GM10847 (cell line): Measurements from ENCODE around the gene CACNA1B.

ENCODE experiments used
- POLR2A ChIP-seq: IDR thresholded peaks from 2 replicates; pipeline ENCODE4 v1.6.1; 2011; ENCODE audit not compliant: insufficient read length; ENCODE audit errors: extremely low read depth

The CACNA1B gene

DNA sequence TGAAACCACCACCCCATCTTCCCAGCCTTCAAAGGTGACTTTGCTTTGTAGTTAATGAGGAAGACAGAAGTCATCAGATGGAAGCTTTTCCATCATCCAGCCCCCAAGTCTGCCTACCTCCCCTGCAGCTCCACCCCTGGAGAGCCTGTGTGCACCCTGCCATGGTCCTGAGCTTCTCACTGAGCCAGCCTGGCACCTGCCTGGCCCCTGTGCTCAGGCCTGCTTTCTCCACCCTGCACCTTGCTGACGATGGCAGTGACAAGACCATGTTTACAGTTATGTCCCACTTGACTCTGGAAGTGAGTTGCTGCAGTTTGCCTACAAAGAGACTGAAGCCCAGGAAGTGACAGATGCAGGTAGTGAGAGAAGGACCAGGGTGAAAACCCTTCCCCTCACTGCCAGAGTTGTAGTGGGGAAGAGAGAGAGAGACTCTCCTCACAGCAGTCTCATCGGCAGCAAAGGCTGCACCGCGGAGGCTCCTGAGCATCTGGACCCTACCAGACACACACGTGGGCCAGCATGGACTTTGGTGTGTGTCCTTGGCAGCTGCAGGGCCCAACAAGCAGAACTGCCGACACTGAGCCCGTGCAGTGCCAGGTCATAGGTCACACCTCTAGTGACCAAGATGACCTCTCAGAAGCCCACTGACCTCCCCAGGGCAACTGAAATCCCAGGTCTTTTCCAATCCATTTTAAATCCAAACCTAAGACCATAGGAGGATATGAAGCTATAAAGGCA is 107.1 kb downstream of the CACNA1B start:
- TF ChIP-seq POLR2A = no peak

DNA sequence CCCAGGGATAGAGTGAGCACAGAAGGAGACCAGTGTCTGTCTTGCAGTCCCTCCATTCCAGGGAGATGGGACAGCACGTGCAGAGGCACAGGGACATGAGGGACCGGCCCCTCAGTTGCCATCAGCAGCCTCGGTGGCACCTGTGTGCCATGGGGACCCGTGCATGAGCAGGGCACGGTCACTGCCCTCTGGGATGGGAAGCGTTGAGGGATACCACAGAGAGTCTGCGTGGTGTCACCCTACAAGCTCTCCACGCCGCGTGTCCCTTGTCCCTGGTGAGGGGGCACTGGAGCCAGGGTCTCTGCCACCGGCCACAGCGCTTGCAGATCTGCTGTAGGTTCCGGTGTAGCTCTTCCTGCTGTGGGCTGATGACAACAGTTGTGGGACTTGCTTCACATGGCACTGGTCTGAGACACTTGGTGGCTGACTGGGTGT is 108.1 kb downstream of the CACNA1B start:
- TF ChIP-seq POLR2A = no peak

DNA sequence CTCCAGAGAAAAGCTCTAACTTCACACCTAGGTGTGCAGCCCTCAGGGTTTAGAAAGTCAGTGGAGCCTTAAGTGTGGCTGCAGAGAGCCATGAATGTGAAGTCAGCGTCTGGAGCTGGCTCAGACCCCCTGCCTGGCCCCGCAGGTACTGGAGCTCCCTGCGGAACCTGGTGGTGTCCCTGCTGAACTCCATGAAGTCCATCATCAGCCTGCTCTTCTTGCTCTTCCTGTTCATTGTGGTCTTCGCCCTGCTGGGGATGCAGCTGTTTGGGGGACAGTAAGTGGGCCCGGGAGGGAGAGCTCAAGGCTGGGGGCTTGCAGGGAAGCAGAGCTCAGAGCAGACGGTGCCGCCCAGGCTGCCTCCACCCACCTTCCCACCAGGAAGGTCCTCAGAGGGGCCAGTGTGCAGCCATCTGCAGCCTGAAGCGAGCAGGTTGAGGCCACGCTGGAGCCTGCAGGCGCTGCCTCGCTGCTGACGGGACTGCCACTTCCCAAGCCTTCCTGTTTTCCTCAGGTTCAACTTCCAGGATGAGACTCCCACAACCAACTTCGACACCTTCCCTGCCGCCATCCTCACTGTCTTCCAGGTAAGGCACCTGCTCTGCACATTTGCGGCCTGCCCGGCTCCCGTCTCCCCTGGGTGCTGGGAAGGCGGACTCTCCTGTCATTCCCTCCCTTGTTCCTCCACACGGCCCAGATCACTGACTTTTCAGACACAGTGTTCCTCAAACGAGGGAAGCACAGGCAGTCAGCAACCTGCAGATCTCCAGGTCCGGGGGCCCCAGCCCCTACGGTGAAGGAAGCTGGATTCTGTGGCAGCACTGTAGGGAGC is 108.9 kb downstream of the CACNA1B start:
- no peak for TF ChIP-seq POLR2A

DNA sequence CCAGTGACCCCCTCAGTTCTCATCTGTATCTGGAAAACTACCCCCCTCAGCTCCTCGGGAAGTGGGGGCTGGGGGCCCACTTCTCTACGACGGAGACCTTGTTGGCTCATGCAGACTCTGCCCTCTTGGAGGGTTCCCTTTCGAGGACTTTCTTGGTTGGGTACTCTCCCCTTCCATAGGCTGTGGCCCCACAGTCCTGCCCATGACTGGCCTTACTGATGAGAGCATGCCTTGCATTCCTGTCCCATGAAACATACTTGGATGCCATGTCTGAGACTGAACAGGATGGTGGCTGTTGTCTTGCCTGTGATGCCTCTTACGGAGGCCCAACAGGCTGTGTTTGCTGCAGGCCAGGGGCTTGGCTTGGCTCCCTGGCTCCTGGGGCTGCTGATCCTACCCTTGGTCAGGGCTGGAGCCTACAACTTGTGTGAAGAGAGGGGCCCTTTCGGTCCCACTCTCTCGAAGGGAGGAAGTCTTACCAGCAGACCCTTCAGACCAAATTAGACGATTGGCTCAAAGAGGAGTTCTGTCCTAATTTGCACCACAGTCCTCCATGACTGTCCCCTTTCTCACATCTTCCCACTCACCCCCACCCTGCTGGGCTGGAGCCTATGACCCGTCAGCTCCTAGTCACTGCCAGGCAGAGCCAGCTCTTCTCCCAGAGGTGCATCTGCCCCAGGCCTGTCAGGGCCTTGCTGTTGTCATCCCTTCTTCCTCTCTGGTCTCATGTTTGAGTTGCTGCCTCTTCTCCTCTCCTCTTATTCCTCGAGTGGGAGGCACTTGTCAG is 109.9 kb downstream of the CACNA1B start:
- TF ChIP-seq POLR2A = no peak

DNA sequence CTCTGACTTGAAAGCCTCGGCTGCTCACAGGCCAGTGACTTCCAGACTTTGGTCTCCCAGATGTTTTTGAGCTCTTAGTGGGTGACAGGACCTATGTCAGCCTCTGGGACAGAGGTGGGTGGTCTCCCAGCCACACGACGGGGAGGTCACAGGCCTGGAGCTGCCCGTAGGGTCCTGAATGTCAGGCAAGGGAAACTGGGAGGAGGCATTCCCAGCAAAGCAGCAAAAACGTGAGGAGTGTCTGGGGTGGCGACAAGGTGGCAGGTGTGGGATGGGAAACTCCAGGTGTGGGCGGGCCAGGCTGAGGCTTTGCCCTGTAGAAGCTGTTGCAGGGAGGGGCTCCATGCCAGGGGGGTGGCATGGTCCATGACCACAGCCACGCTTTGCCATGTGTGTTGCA is 110.5 kb downstream of the CACNA1B start:
- no peak for TF ChIP-seq POLR2A

DNA sequence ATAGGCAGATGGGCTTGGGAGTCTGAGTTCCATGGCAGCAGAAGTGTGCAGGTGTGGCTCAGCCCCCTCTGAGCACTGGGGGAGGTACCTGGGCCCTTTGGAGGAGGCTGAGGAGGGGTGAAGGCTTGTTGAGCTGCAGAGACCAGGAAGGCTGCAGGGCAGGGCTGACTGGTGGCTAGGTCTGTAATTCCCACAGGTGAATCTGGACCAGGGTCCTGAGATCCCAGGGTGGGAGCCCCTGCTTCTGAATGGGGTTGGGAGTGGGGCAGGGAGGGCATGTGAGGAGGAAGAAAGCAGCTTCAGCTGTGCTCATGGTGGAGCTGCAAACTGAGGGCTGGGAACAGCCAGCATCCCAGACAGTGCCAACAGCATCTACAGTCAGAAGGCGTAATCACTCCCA is 111.1 kb downstream of the CACNA1B start:
- no peak for TF ChIP-seq POLR2A

DNA sequence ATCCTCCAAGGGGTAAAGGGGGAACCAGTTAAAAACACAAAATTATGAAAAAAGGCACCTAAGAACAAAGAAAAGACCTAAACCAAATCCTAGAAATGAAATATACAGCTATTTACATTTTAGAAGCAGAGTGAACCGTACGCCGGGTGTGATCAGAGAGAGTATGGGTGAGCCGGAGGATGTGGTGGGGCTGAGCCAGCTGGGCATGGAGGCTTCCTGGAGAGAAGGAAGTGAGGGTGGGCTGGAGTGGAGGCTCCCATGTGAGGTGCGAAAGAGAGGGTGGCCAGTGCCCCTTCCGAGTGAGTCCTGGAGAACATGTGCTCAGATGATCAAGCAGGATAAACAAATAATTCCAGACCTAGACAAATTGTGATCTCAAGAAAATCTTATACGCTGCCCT is 111.6 kb downstream of the CACNA1B start:
- TF ChIP-seq POLR2A = no peak

DNA sequence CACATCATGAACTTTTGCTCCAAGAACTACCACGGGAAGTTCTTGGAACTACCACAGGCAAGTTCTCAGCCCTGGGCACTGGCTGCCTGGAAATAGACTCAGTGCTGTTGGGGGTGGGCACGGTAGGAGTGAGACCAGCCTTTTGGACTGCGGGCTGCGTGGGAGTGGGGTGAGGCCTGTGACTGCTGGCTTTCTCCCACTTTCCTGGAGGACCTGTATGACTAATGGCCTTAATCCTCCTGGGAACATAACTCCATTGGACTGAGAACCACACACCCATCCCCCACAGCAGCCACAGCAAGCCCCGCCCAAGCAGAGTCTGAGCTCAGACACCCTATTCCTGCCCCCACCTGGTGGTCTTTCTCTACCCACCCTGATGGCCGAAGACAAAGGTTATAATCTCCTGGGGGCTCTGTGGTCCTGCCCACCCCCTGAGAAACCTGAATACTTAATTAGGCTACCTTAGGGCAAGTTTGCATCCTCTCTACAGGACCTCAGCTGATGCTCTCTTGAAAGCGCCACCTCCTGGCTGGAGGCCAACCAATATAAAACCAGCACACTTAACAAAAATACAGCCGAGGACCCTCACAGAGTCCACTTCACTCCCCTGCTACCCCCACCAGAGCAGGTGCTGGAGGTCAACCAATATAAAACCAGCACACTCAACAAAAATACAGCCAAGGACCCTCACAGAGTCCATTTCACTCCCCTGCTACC is 112.6 kb downstream of the CACNA1B start:
- no peak for TF ChIP-seq POLR2A

DNA sequence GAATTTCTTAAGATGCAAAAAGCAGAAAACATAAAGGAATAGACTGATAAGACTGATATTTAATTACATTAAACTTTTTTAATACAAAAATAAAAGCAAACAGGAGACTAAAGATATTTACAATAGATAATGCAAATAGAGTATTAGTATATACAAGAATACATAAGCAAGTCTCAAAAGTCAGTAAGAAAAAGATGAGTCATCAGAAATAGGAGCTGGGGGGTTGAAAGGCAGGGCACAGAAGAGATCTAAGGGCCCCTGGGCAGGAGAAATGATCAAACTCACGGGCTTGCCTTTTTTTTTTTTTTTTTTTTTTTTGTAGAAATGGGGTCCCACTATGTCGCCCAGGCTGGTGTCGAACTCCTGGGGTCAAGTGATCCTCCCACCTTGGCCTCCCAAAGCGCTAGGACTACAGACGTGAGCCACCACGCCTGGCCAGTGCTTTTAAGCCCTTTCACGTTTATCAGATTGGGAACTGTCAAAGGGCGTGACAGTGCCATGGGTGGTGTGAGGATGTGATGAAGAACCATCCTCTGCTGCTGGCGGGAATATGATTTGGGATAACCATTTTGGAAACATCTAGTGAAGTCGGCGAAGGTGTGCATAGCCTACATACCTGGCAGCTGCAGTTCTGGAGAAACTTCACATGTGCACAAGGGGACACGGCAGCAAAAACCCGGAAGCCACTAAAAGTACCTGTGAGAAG is 126.1 kb downstream of the CACNA1B start:
- no peak for TF ChIP-seq POLR2A

DNA sequence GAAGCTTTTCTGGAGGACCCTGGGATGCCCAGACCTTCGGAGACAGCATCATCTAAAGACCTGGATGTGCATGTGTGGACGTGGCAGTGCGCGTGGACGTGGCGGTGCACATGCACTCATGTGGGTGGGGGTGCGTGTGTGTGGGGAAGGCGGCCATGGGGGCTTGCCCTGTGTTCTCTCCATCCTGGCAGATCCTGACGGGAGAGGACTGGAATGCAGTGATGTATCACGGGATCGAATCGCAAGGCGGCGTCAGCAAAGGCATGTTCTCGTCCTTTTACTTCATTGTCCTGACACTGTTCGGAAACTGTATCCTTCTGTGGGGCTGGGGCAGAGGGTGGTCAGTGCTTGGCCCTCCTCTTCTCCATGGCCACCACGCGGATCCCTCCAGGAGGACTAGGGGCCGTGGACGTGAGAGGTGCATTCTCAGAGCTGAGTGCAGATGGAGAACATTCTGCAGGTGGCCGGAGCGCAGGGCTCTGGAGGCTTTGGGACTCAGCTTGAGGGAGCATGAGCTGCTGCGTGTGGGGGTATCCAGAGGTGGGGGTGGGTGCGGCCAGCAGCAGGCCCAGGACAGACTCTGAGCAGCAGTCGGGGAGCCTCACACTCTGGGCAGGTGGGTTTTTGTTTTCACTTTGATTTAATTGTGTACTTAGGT is 129.1 kb downstream of the CACNA1B start:
- TF ChIP-seq POLR2A = no peak

DNA sequence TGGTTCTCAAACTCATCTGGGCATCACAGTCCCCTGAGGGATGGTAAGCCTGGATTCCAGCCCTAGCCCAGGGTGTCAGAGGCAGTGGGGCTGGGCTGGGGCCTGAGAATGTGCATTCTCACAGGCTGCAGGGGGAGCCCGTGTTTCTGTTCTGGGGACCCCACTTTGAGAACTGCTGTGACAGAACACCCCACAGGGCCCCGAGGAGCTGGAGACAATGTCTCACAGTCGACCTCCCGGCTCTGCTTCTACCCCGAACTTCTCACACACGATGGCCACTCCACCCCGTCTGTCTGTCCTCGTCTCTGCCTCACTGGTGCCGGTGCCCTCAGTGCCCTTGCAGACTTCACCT is 130.0 kb downstream of the CACNA1B start:
- TF ChIP-seq POLR2A = no peak

DNA sequence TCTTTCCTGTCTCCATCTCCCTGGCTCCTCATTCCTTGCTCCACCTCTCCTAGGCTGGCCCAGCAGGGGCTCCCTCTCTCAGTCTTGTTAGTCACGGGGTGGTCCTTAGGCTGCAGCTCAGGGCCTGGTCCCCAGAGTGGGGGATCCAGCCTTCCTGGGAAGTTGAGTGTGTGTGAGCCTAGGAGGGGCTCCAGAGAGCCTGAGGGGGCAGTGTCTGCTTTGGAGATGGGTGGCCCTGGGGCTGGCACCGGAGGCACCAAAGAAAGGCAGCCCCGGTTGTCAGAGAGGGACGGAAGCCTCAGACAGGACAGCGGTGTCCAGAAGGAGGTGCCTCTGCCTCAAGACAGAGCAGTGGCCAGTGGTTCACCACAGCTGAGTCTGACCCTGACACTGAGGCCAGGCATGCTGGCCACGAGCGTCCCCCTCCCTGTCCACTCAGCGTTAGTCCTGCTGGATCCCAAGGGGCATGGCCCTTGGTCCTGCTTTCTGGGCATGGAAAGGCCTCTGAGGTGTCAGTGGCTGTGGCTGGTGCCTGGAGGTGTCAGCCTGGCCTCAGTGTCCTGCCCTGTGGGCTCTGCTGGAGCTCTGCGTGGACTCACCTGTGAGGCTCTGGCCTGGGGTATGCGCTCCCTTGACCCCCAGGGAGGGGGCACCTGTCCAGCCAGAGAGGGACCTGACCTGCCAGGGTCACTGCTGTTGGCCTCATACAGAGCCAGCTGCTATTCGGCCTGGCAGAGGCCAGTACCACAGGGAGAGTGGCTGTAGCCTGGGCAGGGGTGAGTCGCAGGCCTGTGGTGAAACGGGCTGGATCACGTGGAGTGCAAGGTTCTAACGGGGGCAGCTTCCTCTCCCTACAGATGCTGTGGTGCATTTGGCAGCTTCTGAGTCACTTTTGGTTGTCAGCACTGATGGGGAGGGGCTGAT is 130.6 kb downstream of the CACNA1B start:
- TF ChIP-seq POLR2A = no peak
